Fibroblast of villous mesenchyme (primary cell): ENCODE results near the gene ATP8A2. TPM values are rescaled to one million over a fixed set of nuclear protein-coding genes. Genes with fewer than 3 reads are reported as not detected.

Experiments used
- DNase-seq: peaks from one replicate; pipeline ENCODE4 v3.0.0-alpha.2; 2010; ENCODE audit warnings: low read depth
- H3K4me3 ChIP-seq: 2 replicates; pipeline ENCODE4 v1.5.1; 2011; ENCODE audit warnings: low read depth, mild to moderate bottlenecking, low read length
- total RNA-seq: library from RNA; depleted of rRNA; stranded (reverse); fragments of >200 nt; gene quantifications from 2 replicates; pipeline ENCODE4 v1.2.3, GENCODE V29; 2012
- TF ChIP-seq, protein P1 (sequence below): IDR thresholded peaks from 2 replicates; pipeline ENCODE4 v1.5.1; 2012; ENCODE audit warnings: low read depth, mild to moderate bottlenecking, low read length; ENCODE audit not compliant: insufficient read depth

Gene ATP8A2
- total RNA-seq, 1 donor: under 0.01 TPM

DNA sequence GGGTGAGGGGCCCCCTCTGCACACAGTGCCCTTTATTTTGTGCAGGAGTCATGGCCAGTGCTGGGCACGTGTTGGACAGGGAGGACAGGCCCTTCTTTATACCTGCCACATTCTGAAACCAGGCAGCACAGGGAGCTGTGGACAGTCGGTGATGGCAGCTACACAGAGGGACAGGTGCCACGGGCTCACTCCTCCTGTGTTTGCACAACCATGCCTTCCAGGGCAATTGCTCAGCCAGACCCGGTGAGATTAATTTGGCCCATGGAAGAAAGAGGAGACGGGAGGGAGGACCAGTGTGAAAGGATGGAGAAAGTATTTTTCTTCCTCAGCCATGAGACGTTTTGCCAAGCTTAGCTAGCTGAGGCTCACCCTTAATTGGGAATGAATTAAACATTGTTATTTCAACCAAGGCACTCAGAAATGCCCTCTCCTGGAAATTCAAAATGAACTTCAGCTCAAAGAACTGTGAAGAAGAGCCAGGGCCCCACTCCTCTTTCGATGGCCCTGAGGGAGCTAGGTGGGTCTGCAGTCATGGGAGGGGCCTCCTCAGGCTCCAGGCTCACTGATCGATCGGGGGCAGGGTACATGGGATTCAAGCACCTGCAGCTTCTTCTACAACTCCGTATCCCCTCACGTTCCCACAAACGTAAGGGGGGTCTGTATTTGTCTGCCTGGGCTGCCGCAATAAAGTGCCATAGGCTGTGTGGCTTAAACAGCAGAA is 638.9 kb downstream of the ATP8A2 start:
- DNase-seq: no peak
- TF ChIP-seq, protein P1, sequence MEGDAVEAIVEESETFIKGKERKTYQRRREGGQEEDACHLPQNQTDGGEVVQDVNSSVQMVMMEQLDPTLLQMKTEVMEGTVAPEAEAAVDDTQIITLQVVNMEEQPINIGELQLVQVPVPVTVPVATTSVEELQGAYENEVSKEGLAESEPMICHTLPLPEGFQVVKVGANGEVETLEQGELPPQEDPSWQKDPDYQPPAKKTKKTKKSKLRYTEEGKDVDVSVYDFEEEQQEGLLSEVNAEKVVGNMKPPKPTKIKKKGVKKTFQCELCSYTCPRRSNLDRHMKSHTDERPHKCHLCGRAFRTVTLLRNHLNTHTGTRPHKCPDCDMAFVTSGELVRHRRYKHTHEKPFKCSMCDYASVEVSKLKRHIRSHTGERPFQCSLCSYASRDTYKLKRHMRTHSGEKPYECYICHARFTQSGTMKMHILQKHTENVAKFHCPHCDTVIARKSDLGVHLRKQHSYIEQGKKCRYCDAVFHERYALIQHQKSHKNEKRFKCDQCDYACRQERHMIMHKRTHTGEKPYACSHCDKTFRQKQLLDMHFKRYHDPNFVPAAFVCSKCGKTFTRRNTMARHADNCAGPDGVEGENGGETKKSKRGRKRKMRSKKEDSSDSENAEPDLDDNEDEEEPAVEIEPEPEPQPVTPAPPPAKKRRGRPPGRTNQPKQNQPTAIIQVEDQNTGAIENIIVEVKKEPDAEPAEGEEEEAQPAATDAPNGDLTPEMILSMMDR: no peak

DNA sequence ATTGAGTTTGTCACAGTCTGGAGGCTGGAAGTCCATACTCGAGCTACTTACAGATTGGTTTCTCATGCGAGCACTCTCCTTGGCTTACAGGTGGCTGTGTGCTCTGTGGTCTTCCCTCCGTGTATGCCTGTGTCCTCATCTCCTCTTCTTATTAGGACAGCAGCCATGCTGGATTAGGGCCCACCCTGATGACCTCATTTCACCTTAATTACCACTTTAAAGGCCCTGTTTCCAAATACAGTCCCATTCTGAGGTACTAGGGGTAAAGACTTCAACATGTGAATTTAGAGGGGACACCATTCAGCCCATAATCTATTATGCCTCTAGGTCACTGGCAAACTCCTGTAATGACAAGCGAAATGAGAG is 639.4 kb downstream of the ATP8A2 start:
- no peak overlapping the region for H3K4me3 ChIP-seq
- no peak for DNase-seq
- TF ChIP-seq, protein P1: no peak

More for the DNA sequence above, 638.9 kb downstream of the ATP8A2 start:
- no peak overlapping the region for H3K4me3 ChIP-seq

DNA sequence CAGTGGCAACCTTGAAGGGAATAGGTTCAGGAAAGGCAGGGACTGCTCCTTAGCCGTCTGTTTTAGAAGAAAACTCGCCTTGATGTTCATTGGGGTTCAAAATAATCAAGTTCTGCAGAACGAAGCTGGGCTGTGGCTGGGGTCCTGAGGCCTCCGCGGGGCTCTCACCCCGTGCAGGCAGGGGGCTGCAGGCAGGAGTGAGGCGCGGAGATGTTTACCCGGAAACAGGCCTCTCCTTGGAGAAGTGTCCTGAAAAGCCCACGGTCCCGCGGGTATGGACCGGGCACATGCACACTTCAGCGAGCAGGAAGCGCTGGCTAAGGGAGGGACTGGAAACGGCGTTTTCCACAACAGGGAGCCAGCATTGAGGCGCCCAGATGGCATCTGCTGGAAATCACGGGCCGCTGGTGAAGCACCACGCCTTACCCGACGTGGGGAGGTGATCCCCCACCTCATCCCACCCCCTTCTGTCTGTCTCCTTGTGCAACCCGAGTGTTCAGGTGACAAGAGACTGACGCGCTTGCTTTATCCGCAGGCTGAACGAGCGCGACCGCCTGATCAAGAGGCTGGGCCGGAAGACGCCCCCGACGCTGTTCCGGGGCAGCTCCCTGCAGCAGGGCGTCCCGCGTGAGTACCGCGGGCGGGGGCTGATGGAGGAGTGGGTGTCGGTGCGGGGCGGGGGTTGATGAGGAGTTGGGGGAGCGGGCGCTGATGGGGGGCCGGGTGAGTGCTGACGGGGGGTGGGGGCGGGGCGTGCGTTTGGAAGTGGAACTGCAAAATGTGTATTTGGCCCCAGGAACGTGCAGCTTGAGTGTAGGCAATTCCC is 640.4 kb downstream of the ATP8A2 start:
- no peak for DNase-seq
- H3K4me3 ChIP-seq: no peak overlapping the region

DNA sequence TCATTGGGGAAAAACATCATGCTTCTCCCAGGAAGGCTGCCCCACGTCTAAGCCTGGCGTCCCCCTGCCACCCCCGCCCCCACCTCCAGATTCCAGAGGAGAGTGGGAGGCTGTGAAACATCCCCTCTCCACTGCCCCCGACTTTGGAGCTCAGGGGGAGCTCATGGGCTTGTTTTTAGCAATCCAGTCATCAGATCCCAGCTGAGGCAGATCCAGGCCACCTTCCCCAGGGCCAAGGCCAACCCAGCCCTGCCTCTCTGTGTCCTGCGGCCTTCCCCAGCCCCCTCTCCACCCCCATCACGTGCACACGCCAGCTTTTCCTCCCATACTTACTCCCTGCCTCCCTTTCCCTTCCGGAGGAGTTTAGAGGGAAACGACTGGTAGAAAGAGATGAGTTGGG is 641.2 kb downstream of the ATP8A2 start:
- no peak for DNase-seq
- H3K4me3 ChIP-seq: no peak overlapping the region
- TF ChIP-seq, protein P1: no peak

More for the DNA sequence above, 640.4 kb downstream of the ATP8A2 start:
- TF ChIP-seq, protein P1: no peak

DNA sequence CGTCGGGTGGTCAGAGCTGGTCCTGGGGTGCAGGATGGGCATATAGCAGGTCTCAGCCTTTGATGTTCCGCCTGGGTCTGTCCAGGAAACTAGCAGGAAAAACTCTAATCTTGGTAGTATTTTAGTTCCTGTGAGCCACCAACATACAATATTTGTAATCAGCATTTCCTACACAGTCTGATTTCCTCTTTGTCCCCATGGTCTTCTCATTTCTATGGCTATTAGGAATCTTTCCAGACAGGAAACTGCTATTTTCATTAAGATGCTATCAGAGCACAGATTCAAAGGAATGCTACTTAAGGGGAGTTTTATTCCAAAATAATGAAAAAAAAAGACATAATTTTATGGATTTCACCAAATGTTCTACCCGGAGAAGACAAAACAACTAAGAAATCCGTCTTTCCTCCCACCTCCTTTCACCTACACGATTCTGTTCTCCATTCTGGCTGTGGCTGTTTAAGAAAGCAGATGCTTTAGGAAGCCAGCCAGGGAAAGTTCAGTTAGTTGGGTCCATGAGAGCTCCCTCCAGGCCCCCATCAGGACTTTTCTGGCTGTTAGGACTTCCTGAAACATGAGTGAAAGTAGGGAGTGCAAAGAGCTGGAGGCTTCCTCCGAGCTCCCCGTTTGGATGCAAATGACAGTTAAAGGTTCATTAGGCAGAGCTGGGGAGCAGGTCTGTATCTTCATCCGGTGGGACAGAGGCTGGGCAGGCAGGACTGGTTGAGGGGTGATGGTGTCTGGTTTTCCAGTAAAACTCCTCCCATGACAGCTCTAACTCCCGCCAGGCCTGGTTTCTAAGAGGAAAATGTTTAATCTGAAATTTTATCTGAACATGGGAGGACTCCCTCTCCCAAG is 643.7 kb downstream of the ATP8A2 start:
- no peak overlapping the region for H3K4me3 ChIP-seq
- TF ChIP-seq, protein P1: no peak
- no peak for DNase-seq

DNA sequence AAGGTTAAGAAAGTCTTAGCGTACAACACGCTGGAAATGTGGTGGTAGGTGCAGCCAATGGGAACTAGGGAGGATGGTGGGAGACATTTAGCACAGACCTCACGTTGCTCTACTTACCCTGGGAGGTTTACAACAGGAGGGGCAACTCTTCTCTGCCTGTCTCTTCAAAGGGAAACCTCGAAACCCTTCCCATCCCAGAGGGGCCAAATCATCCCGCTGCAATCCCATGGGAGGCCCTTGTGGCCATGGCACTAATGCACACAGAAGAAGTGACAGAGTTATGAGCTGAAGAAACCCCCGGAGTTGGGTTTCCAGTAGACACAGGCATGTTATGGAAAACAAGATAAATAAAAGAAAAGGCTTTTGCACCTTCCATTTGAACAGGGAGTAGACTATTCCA is 644.4 kb downstream of the ATP8A2 start:
- H3K4me3 ChIP-seq: no peak overlapping the region
- TF ChIP-seq, protein P1: no peak

More for the DNA sequence above, 644.4 kb downstream of the ATP8A2 start:
- no peak for DNase-seq
